ENCODE measurements around the gene UBE4B.
"Not testable (repeated sequence)": the region's sequence is repeated elsewhere in the genome, so short reads cannot be mapped to it uniquely, and the experiment has no call there.

Gene UBE4B

GRCh38 chr1:10087210-10087609 is 54.5 kb downstream of the UBE4B start:
- Histone ChIP-seq H3K36me3 (ENCODE audit: control insufficient read depth in 2 of 2, insufficient read depth in 2 of 2, low read length in 2 of 2) (no peaks in the 10 kb centered on the region), H3K9me3 (ENCODE audit: control insufficient read depth in 2 of 2, low read length in 2 of 2) (no peaks in the 10 kb centered on the region), H3K4me1 (ENCODE audit: control insufficient read depth, insufficient read depth, low read length) (no peaks in the 10 kb centered on the region), H3K4me3 (ENCODE audit: low read length in 2 of 2) (no peak overlapping the region), H3K27ac (ENCODE audit: low read length) (no peak overlapping the region), H3K9ac (ENCODE audit: low read length in 2 of 2) (no peak overlapping the region), H3K27me3 (ENCODE audit: control insufficient read depth in 1 of 2, insufficient read depth in 2 of 2, low read length in 2 of 2) (no peaks in the 10 kb centered on the region)

- H3K4me1 ChIP-seq (ENCODE audit: control insufficient read depth, insufficient read depth, low read length), result peaks cover 2% of the 10 kb centered on the region
- H3K9me3 ChIP-seq (ENCODE audit: control insufficient read depth in 2 of 2, low read length in 2 of 2), result no peaks in the 10 kb centered on the region
- no peaks in the 10 kb centered on the region for H3K27me3 ChIP-seq (ENCODE audit: control insufficient read depth in 1 of 2, insufficient read depth in 2 of 2, low read length in 2 of 2)
- peaks cover 25 to 33% of the 10 kb centered on the region in 2 donors for H3K36me3 ChIP-seq (ENCODE audit: control insufficient read depth in 2 of 2, insufficient read depth in 2 of 2, low read length in 2 of 2)
- H3K27ac ChIP-seq (ENCODE audit: low read length), result no peak overlapping the region
- H3K4me3 ChIP-seq (ENCODE audit: low read length in 2 of 2), result no peak overlapping the region
- no peak overlapping the region for H3K9ac ChIP-seq (ENCODE audit: low read length in 2 of 2)
Observed at GRCh38 chr1:10101929-10102328, 69.2 kb downstream of the UBE4B start.

GRCh38 chr1:10103193-10103592 is 70.4 kb downstream of the UBE4B start:
- H3K9ac ChIP-seq (ENCODE audit: low read length in 2 of 2), result no peak overlapping the region
- peaks cover 5% of the 10 kb centered on the region for H3K4me1 ChIP-seq (ENCODE audit: control insufficient read depth, insufficient read depth, low read length)
- no peak overlapping the region for H3K4me3 ChIP-seq (ENCODE audit: low read length in 2 of 2)
- H3K36me3 ChIP-seq (ENCODE audit: control insufficient read depth in 2 of 2, insufficient read depth in 2 of 2, low read length in 2 of 2), result peaks cover 27 to 33% of the 10 kb centered on the region in 2 donors
- H3K9me3 ChIP-seq (ENCODE audit: control insufficient read depth in 2 of 2, low read length in 2 of 2), result no peaks in the 10 kb centered on the region
- no peaks in the 10 kb centered on the region for H3K27me3 ChIP-seq (ENCODE audit: control insufficient read depth in 1 of 2, insufficient read depth in 2 of 2, low read length in 2 of 2)
- no peak overlapping the region for H3K27ac ChIP-seq (ENCODE audit: low read length)

GRCh38 chr1:10104834-10105233 is 72.1 kb downstream of the UBE4B start:
- no peaks in the 10 kb centered on the region for H3K9me3 ChIP-seq (ENCODE audit: control insufficient read depth in 2 of 2, low read length in 2 of 2)
- no peak overlapping the region for H3K27ac ChIP-seq (ENCODE audit: low read length)
- H3K4me1 ChIP-seq (ENCODE audit: control insufficient read depth, insufficient read depth, low read length), result peaks cover 11% of the 10 kb centered on the region
- no peaks in the 10 kb centered on the region for H3K27me3 ChIP-seq (ENCODE audit: control insufficient read depth in 1 of 2, insufficient read depth in 2 of 2, low read length in 2 of 2)
- H3K36me3 ChIP-seq (ENCODE audit: control insufficient read depth in 2 of 2, insufficient read depth in 2 of 2, low read length in 2 of 2), result peaks cover 27 to 29% of the 10 kb centered on the region in 2 donors
- H3K9ac ChIP-seq (ENCODE audit: low read length in 2 of 2), result no peak overlapping the region
- no peak overlapping the region for H3K4me3 ChIP-seq (ENCODE audit: low read length in 2 of 2)

- H3K27ac ChIP-seq (ENCODE audit: low read length), result no peak overlapping the region
- no peak overlapping the region for H3K9ac ChIP-seq (ENCODE audit: low read length in 2 of 2)
- H3K9me3 ChIP-seq (ENCODE audit: control insufficient read depth in 2 of 2, low read length in 2 of 2), result no peaks in the 10 kb centered on the region
- H3K27me3 ChIP-seq (ENCODE audit: control insufficient read depth in 1 of 2, insufficient read depth in 2 of 2, low read length in 2 of 2), result no peaks in the 10 kb centered on the region
- peaks cover 12% of the 10 kb centered on the region for H3K4me1 ChIP-seq (ENCODE audit: control insufficient read depth, insufficient read depth, low read length)
- no peak overlapping the region for H3K4me3 ChIP-seq (ENCODE audit: low read length in 2 of 2)
- H3K36me3 ChIP-seq (ENCODE audit: control insufficient read depth in 2 of 2, insufficient read depth in 2 of 2, low read length in 2 of 2), result peaks cover 27 to 29% of the 10 kb centered on the region in 2 donors
Observed at GRCh38 chr1:10105484-10105883, 72.7 kb downstream of the UBE4B start.

GRCh38 chr1:10106241-10106640 is 73.5 kb downstream of the UBE4B start:
- peaks cover 30 to 32% of the 10 kb centered on the region in 2 donors for H3K36me3 ChIP-seq (ENCODE audit: control insufficient read depth in 2 of 2, insufficient read depth in 2 of 2, low read length in 2 of 2)
- H3K27me3 ChIP-seq (ENCODE audit: control insufficient read depth in 1 of 2, insufficient read depth in 2 of 2, low read length in 2 of 2), result no peaks in the 10 kb centered on the region
- no peaks in the 10 kb centered on the region for H3K9me3 ChIP-seq (ENCODE audit: control insufficient read depth in 2 of 2, low read length in 2 of 2)
- H3K4me3 ChIP-seq (ENCODE audit: low read length in 2 of 2), result no peak overlapping the region
- H3K27ac ChIP-seq (ENCODE audit: low read length), result no peak overlapping the region
- no peak overlapping the region for H3K9ac ChIP-seq (ENCODE audit: low read length in 2 of 2)
- peaks cover 12% of the 10 kb centered on the region for H3K4me1 ChIP-seq (ENCODE audit: control insufficient read depth, insufficient read depth, low read length)

GRCh38 chr1:10106756-10107475 is 74.2 kb downstream of the UBE4B start:
- H3K9ac ChIP-seq (ENCODE audit: low read length in 2 of 2), result no peak overlapping the region
- H3K9me3 ChIP-seq (ENCODE audit: control insufficient read depth in 2 of 2, low read length in 2 of 2), result no peaks in the 10 kb centered on the region
- H3K36me3 ChIP-seq (ENCODE audit: control insufficient read depth in 2 of 2, insufficient read depth in 2 of 2, low read length in 2 of 2), result peaks cover 29 to 32% of the 10 kb centered on the region in 2 donors
- H3K4me3 ChIP-seq (ENCODE audit: low read length in 2 of 2), result no peak overlapping the region
- H3K27me3 ChIP-seq (ENCODE audit: control insufficient read depth in 1 of 2, insufficient read depth in 2 of 2, low read length in 2 of 2), result no peaks in the 10 kb centered on the region
- no peak overlapping the region for H3K27ac ChIP-seq (ENCODE audit: low read length)
- peaks cover 12% of the 10 kb centered on the region for H3K4me1 ChIP-seq (ENCODE audit: control insufficient read depth, insufficient read depth, low read length)

- not testable (repeated sequence) for H3K9me3 ChIP-seq (ENCODE audit: control insufficient read depth in 2 of 2, low read length in 2 of 2); H3K9ac ChIP-seq (ENCODE audit: low read length in 2 of 2); H3K27me3 ChIP-seq (ENCODE audit: control insufficient read depth in 1 of 2, insufficient read depth in 2 of 2, low read length in 2 of 2); H3K27ac ChIP-seq (ENCODE audit: low read length); H3K4me3 ChIP-seq (ENCODE audit: low read length in 2 of 2)
- H3K36me3 ChIP-seq (ENCODE audit: control insufficient read depth in 2 of 2, insufficient read depth in 2 of 2, low read length in 2 of 2), result peaks cover 29 to 30% of the 10 kb centered on the region in 2 donors
- peaks cover 12% of the 10 kb centered on the region for H3K4me1 ChIP-seq (ENCODE audit: control insufficient read depth, insufficient read depth, low read length)
Observed at GRCh38 chr1:10107476-10107847, 74.7 kb downstream of the UBE4B start.

GRCh38 chr1:10108134-10108663 is 75.4 kb downstream of the UBE4B start:
- Histone ChIP-seq H3K27ac (ENCODE audit: low read length) (peak overlapping the region; percentile 61), H3K4me3 (ENCODE audit: low read length in 2 of 2) (peak overlapping the region in 1 of 2 donors; percentile 29), H3K36me3 (ENCODE audit: control insufficient read depth in 2 of 2, insufficient read depth in 2 of 2, low read length in 2 of 2) (peaks cover 24 to 30% of the 10 kb centered on the region in 2 donors), H3K27me3 (ENCODE audit: control insufficient read depth in 1 of 2, insufficient read depth in 2 of 2, low read length in 2 of 2) (no peaks in the 10 kb centered on the region), H3K9ac (ENCODE audit: low read length in 2 of 2) (no peak overlapping the region), H3K9me3 (ENCODE audit: control insufficient read depth in 2 of 2, low read length in 2 of 2) (no peaks in the 10 kb centered on the region), H3K4me1 (ENCODE audit: control insufficient read depth, insufficient read depth, low read length) (peaks cover 12% of the 10 kb centered on the region)

GRCh38 chr1:10108948-10109708 is 76.4 kb downstream of the UBE4B start:
- Histone ChIP-seq H3K9me3 (ENCODE audit: control insufficient read depth in 2 of 2, low read length in 2 of 2) (no peaks in the 10 kb centered on the region), H3K4me3 (ENCODE audit: low read length in 2 of 2) (peak overlapping the region; percentile 29 to 44), H3K27me3 (ENCODE audit: control insufficient read depth in 1 of 2, insufficient read depth in 2 of 2, low read length in 2 of 2) (no peaks in the 10 kb centered on the region), H3K27ac (ENCODE audit: low read length) (peak overlapping the region; percentile 61), H3K9ac (ENCODE audit: low read length in 2 of 2) (no peak overlapping the region), H3K36me3 (ENCODE audit: control insufficient read depth in 2 of 2, insufficient read depth in 2 of 2, low read length in 2 of 2) (peaks cover 20 to 29% of the 10 kb centered on the region in 2 donors), H3K4me1 (ENCODE audit: control insufficient read depth, insufficient read depth, low read length) (peaks cover 12% of the 10 kb centered on the region)
